NCI-H187 treated with DMSO at 0.1 percent for 48 hours (cell line): ENCODE data around the gene C9orf43.
"Not testable (repeated sequence)": the region's sequence is repeated elsewhere in the genome, so short reads cannot be mapped to it uniquely, and the experiment has no call there.

Experiments
- DNase-seq: peaks from one replicate; lab custom pipeline; 2025; lab: John Stamatoyannopoulos, UW

Gene C9orf43, protein sequence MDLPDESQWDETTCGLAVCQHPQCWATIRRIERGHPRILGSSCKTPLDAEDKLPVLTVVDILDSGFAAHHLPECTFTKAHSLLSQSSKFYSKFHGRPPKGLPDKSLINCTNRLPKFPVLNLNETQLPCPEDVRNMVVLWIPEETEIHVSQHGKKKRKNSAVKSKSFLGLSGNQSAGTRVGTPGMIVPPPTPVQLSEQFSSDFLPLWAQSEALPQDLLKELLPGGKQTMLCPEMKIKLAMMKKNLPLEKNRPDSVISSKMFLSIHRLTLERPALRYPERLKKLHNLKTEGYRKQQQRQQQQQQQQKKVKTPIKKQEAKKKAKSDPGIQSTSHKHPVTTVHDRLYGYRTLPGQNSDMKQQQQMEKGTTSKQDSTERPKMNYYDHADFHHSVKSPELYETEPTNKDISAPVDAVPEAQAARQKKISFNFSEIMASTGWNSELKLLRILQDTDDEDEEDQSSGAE

DNA sequence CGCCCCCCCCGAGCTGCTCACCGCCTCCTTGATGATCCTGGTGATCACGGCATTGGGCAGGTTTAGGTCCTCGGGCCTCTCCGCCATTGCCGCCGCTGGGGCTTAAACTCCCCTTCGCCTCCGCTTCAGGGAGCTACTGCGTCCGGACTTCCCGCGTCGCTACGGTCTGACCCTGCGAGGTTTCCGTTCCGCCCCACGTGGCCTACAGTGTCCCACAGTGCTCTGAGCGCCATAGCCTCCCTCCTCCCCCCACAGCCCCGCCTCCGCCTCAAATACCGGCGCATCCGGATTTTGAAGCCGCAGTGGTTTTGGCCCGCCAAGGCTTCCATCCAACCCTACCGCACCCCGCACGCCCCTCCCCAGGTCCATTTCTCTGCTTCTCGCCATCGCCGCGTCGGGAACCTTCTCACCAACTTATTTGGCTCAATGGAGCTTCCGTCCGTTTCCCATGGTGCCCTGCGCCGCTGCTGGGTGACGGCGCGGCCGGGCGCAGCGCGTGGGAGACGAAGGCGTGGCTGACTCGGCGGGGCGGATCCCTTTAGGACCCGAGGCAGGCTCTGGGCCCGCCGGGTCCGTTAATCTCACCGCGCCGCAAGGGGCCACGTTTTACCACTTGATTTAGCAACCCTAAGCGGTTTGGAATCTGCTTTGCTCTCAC lies at the start of gene C9orf43, which contains the start of gene POLE3:
C9orf43 (plus strand) TSS at position 541 of the 658 bp plus-strand sequence. CDS start 2,747 bp downstream, outside the sequence.
POLE3 (minus strand) TSS at position 469 of the 658 bp plus-strand sequence; CDS start at position 87, 382 bp downstream.
- DNase-seq: peak; percentile 50

DNA sequence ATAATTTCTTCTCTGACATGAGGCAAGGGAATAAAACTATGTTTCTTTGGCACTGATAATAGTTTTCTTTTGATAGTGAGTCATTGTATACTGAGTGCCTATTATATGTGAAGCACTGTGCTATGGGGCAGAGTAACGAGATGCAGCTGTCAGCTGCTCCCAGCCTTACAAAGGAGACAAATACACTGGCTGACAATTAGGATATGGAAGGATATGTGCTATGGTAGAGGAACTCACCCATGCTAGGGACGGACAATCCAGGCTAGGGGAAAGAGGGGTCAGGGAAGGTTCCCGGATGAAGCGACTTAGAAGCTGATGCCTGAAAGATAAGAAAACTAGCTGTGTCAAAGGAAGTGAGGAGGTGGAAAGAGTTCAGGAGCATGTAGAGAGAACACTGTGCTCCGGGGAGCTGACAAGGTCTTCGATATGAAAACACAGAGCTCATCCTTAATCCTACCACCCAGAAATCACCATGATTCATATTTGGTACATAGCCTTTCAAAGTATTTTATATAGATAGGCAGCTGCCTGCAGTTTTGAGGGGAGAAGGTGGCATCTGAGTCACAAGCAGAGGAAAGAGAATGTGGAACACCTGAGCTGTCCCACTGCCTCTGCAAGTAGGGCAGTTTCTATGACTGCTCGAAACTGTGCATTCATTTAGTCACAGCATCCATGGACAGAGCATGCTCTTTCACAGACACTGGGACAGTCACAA lies 49.1 kb upstream of the C9orf43 start:
- DNase-seq: no peak

DNA sequence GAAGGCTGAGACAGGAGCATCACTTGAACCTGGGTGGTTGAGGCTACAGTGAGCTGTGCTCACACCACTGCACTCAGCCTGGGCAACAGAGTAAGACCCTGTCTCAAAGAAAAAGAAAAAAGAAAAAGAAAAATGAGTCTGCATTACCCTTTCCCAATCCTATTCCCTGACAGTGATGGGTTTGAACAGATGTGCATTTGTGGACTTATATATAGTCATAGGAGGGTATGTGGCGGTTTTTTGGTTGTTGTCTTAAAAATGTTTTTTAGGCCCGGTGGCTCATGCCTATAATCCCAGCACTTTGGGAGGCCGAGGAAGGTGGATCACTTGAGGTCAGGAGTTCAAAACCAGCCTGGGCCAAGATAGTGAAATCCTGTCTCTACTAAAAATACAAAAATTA lies 47.2 kb upstream of the C9orf43 start:
- no peak for DNase-seq

DNA sequence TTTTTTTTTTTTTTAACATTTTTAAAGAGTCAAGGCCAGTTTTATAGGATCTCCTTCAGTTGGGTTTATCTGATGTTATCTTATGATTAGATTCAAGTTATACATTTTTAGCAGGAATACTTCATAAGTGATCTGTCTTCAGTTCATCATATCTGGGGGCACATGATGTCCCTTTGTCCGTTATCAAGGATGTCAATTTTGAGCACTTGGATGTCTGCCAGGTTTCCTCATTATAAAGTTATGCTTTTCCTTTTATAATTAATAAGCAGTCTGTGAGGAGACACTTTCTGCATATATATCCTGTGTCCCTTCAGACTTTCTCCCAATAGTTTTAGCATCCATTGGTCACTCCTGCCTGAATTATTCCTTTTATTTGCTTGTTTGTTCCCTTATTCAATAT lies 45.6 kb upstream of the C9orf43 start:
- DNase-seq: no peak

GRCh38 chr9:113365652-113366051 lies 44.9 kb upstream of the C9orf43 start:
- DNase-seq: not testable (repeated sequence)

DNA sequence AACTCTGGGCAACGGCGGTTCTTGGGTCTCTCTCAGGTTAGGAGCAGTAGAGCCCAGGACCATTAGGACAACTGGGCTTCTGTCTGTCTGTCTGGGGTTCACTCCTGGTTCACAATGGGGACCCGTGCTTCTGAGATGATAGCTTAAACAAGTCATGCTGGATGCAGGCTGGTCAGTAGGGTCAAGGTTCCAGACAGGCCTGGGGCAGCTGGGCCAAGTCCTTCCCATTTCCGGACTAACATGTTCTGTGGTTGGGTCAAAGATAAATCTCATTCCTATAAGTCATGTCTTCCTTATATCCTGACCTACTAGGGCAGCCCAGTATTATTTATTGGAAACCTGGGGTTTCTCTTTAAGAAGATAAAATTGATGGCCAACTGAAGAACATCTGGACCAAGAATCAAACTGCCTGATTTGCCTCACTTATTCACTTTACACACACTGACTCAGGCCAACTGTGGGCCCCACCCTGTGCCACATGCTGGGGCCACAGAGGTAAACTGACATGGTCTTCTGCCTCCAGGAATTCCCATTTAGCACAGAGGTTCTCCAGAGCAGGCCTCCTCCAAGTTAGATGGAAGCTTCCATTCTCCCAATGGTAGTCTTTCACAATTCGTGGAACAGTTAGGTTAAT lies 42.1 kb upstream of the C9orf43 start:
- DNase-seq: no peak

GRCh38 chr9:113368982-113369854 lies 41.3 kb upstream of the C9orf43 start:
- DNase-seq: no peak

DNA sequence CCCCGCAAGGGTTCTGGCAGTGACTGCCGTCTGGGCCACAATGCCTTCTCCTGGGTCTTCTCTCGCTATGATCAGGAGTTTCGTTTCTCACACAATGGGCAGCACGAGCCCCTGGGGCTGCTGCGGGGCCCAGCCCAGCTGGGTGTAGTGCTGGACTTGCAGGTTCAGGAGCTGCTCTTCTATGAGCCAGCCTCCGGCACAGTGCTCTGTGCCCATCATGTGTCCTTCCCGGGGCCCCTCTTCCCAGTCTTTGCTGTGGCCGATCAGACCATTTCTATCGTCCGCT lies 40.7 kb upstream of the C9orf43 start:
- DNase-seq: no peak

DNA sequence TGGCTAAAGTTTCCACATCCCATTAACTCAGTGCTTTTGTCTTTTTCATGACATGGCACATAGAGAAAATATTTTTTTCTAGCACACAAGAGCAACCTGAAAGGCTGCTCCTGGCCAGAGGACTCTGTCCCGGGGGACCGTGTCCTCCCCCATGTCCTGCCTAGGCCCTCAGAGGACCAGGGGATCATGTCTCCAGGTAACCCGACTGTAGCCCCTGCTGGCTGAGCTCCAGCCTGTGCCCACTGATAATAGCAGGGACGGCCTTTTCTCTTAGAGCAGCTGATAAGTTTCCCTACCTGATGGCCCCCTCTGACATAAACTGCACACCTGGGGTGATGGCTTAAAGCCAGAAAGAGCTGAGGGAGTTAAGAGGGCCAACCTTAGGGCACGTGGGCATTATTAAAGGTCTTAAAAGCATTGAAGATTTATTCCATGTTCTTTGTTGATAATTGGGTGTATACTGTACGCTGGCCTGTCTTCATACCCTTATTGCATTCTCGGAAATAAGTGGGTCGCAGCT lies 39.7 kb upstream of the C9orf43 start:
- DNase-seq: no peak

- no peak for DNase-seq
Measured at GRCh38 chr9:113372059-113372458, 38.5 kb upstream of the C9orf43 start.

- no peak for DNase-seq
Measured at GRCh38 chr9:113373256-113373655, 37.3 kb upstream of the C9orf43 start.

DNA sequence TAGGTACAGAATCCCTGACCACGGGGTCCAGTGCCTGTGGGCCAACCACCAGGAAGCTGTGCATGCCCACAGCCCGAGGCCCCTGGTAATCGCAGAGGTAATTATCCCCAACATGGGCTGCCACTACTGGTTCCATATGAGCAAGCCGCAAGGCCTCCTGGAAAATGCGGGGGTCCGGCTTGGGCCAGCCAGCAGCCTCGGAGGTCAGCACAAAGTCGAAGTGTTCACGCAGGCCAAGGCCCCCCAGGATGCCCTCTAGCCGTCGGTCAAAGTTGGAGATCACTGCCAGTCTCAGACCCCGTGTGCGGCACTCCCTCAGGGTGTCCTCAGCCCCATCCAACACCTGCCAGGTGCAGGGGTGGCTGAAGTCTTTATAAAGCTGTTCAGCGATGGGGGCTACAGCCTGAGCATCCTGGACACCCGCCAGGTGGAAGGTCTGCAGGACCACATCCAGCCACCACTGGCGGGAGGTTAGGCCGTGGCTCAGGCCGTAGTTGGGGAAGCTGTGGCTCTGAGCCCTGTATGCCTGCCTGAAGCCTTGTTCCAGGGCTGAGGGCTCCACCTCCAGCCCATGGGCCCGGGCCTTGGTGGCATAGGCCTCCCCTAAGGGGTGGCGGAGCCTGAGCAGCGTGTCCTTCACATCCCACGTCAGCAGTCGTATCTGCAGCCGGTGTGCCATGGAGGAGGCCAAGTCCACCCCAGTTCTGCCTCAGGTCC lies 36.7 kb upstream of the C9orf43 start:
- no peak for DNase-seq

DNA sequence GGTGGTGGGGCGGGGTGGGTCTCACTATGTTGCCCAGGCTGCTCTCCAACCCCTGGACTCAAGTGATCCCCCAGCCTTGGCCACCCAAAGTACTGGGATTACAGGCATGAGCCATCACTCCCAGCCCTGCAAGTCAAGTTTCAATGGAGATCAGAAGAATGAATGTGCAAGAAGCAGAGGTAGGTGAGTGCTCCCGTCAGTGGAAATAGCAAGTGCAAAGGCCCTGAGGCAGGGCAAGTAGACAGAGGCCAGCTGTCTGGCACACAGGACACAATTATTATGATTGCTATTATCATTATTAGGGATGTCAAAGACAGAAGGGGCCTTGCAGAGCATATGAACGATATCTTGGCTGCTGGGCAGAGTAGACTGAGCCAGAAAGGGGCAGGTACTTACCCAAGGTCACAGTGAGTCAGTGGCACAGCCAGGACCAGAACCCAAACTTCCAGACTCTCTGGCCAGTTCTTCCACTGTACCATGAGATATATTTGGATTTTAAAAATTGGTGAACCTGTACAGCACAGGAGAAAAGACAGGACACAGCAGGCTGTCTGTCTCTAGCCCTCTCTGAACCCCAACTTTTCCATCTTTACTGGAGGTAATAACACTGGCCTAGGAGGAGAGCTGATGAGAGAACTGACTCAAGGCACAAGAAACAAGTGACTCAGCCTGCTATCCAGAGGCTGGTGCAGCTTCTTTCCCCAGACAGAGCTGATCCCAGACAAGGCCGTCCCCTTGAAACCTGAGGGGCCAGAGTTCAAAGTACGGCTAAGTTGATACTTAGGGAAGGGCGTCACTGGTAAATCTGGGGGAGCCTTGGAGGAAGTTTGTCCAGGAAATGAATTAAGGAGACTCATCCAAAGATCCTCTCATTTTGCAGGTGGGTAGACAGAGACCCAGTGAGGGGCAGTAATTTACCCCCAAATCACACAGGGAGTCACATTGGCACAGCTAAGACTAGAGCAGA lies 35.2 kb upstream of the C9orf43 start:
- DNase-seq: no peak

DNA sequence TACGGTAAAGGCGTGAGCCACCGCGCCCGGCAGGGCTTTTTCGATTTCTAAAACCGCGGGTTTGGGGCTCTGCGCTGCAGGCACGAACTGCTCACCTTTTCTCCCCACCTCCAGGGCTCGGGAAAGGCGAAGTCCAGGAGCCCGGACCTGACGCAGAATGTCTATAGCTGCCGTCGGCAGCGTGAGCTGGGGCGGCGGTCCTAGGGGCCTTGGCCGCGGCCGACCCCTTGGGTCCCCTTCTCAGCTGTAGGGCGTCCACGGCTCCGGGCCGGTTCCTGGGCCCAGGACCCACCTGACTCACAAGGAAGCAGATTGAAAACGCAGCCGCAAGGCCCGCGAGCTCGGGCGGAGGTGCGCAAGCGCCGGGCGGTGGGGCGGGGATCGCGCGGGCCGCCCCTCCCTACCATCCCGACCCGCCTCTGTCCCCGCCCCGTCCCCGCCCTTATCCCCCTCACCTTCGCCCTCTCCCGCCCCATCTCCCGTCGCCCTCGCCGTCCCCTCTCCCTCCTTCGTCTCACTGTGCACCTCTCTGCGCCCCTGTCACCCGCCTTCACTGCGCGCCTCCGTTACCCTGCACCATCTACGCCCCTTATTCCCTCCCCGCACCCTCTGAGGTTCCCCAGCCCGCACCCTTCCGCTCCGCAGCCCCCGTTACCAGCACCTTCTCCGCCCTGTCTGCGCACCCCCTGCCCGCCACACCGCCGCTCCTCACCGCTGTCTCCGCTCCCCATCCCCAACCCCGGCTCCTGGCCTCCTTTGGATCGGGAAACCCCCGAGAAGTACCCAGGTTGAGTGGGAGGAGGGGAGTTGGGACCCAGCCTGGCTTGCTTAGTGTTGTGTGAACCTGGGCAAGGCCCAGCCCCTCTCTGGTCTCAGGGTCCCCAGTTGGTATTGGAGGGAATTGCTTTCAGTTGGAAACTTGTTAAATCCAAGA lies 33.6 kb upstream of the C9orf43 start, which contains the start of gene HDHD3:
HDHD3 (minus strand) TSS at position 353 of the 934 bp plus-strand sequence. CDS start 2,632 bp downstream, outside the sequence.
- no peak for DNase-seq

DNA sequence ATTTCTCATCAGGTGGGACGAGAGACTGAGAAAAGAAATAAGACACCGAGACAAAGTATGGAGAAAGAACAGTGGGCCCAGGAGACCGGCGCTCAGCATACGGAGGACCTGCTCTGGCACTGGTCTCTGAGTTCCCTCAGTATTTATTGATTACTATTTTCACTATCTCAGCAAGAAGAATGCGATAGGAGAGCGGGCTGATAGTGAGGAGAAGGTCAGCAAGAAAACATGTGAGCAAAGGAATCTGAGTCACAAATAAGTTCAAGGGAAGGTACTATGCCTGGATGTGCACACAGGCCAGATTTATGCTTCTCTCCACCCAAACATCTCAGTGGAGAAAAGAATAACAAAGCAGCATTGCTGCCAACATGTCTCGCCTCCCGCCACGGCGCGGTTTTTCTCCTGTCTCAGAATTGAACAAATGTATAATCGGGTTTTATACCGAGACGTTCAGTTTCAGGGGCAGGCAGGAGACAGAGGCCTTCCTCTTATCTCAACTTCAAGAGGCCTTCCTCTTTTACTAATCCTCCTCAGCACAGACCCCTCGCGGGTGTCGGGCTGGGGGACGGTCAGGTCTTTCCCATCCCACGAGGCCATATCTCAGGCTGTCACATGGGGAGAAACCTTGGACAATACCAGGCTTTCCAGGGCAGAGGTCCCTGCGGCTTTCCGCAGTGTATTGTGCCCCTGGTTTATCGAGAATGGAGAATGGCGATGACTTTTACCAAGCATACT lies 31.3 kb upstream of the C9orf43 start:
- DNase-seq: not testable (repeated sequence)

GRCh38 chr9:113379829-113380210 lies 30.7 kb upstream of the C9orf43 start:
- not testable (repeated sequence) for DNase-seq

DNA sequence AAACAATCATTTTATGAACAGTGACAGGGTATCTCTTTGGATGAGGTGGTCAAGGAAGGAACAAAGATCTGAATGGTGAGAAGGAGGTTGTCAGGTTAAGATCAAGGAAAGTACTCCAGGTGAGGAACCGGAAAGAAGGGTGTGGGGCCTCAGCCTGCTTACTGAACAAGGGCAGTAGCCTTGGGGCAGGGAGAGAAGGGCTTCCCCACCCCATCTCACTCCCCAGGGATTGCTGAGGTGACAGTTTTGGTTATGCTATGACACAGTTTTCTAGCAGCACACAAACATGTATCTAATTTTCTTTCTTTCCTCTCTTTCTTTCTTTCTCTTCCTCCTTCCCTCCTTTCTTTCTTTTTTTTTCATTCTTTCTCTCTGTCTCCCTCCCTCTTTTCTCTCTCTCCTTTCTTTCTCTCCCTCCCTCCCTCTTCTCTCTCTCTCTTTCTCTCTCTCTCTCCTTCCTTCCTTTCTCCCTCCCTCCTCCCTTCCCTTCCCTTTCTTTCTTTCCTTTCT lies 29.6 kb upstream of the C9orf43 start:
- DNase-seq: no peak
